CD4-positive, alpha-beta T cell treated with Interleukin-1 beta for 1 hour (primary cell): Measurements from ENCODE around the gene KCTD5.
A peak's percentile ranks its signal among the peaks of the same experiment; 100 is the strongest.
"Not testable (repeated sequence)": the region's sequence is repeated elsewhere in the genome, so short reads cannot be mapped to it uniquely, and the experiment has no call there.

Source experiments
- DNase-seq, 2 donors: peaks; one replicate each; pipeline ENCODE4 v3.0.0-alpha.2; 2020 to 2022

The KCTD5 gene, protein sequence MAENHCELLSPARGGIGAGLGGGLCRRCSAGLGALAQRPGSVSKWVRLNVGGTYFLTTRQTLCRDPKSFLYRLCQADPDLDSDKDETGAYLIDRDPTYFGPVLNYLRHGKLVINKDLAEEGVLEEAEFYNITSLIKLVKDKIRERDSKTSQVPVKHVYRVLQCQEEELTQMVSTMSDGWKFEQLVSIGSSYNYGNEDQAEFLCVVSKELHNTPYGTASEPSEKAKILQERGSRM

DNA sequence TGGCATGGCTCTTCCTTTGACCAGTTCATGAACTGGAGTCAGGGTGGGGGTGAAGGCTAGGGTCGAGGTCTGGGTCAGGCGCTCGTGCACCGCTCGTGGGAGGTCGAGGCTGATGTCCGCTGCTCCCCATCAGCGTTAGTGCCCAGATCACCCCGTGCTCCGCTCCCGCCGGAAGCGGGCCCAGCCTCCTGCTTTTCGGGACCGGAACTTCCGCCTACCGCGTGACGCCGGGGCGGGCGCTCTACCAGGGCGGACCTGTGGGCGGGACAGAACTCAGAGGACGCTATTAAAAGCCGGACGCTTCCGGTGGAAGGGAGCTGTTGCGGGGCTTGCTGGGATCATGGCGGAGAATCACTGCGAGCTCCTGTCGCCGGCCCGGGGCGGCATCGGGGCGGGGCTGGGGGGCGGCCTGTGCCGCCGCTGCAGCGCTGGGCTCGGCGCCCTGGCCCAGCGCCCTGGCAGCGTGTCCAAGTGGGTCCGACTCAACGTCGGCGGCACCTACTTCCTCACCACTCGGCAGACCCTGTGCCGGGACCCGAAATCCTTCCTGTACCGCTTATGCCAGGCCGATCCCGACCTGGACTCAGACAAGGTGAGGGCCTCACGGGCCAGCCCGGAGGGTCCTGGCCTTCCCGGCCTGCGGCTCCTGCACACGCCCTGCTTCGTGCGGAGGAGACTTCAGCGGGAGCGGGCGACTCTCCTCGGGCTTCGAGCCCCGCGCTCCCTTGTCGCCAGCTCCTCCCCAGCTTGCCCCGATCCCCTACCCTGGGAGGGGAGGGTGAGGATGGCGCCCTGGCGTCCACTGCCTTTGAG, at the start of gene KCTD5:
TSS of gene KCTD5 (plus strand) at position 315 of the 813 bp plus-strand sequence. CDS start at position 341, 26 bp downstream.
- DNase-seq: peak; percentile 94 to 96

DNA sequence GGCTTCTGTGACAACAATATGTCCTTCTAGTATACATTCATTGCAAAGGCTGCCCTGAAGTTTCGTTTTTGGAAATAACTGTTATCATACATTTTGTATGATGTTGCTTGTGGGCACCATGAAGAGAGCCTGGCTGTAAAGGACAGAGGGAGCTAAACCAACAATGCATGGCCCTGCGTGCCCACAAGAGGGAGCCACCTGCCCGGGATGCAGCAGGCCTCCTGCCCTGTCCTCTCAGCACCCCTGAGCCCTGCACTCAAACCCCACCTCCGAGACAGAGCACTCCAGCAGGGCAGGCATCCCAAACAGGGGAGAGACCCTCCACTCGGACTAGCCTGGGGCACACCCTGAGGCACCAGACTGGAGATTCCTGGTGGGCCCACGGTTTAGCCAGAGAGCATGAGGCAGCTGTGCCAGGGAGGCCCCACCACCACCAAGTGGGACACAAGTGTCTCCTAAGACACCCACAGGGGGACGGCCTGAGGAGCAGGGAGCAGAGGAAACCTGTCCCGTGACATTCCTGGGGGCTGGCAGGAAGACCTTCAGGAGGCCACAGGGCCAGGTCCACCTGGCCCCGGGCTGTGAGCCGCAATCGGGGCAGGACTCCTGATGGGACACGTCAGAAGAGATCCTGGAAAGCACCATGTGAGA, 43.1 kb upstream of the KCTD5 start:
- peak; percentile 40 to 56 for DNase-seq

DNA sequence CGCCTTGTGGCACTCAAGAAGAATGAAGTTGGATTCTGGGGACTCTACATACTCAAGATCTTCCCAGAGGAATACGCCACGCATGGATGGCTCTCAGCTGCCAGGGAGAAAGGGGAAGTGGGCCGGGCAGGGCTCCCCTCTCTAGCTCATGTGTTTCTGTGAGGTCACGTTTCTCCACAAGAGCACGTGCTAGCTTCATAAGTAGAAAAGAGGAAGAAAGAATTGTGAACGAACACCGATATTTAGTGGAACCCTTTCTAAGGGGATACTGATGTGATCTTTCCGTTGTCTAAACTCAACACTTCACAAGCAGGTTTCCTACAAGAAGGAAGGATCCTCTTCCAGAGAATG, 42.6 kb upstream of the KCTD5 start:
- peak in 1 of 2 donors; percentile 19 for DNase-seq

DNA sequence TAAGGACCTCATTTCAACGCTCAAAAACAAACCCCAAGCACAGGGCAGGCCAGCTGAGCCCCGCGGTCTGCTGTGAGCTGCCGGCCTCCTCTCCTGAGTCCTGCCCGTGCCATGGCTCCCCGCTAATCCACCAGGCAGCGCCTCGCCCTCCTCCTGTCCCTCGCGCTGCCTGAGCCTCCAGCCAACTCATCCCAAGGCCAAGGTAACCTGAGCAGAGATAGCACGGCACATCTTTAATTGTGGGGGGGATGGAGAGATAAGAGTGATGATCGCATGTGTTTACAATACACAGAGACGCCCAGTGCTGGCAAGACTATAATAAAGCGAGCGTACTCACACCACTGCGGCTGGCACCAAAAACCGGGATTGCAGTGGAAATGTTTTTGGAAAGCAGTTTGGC, 39.8 kb upstream of the KCTD5 start:
- DNase-seq: not testable (repeated sequence)

- DNase-seq: not testable (repeated sequence)
These were observed 37.4 kb upstream of the KCTD5 start for GRCh38 chr16:2644754-2645453.

GRCh38 chr16:2651268-2651871, 31.0 kb upstream of the KCTD5 start:
- not testable (repeated sequence) for DNase-seq

GRCh38 chr16:2653915-2654314, 28.4 kb upstream of the KCTD5 start:
- not testable (repeated sequence) for DNase-seq

GRCh38 chr16:2654949-2655348, 27.4 kb upstream of the KCTD5 start:
- DNase-seq: not testable (repeated sequence)

DNA sequence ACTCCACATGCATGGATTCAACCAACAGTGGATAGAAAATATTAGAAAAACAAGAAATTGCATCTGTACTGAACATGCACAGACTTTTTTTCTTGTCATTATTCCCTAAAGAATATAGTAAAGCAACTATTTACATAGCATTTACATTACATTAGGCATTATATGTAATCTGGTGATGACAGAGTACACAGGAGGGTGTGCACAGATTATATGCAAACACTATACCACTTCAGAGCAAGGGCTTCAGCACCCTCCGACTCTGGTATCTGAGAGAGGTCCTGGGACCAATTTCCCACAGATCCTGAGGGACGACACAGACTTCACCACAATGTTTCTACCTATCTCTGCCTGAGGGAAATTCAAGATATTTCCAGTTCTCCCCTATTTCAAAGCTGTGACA, 25.3 kb upstream of the KCTD5 start:
- no peak for DNase-seq

- not testable (repeated sequence) for DNase-seq
These were observed 24.5 kb upstream of the KCTD5 start for GRCh38 chr16:2657803-2658202.

GRCh38 chr16:2659560-2659959, 22.8 kb upstream of the KCTD5 start:
- not testable (repeated sequence) for DNase-seq

GRCh38 chr16:2660014-2660662, 22.2 kb upstream of the KCTD5 start:
- not testable (repeated sequence) for DNase-seq

- peak; percentile 37 to 54 for DNase-seq
These were observed 21.5 kb upstream of the KCTD5 start for GRCh38 chr16:2660755-2661373.

- DNase-seq: peak in 1 of 2 donors; percentile 48
These were observed 18.5 kb upstream of the KCTD5 start for GRCh38 chr16:2663553-2664546.

- no peak for DNase-seq
These were observed 17.7 kb upstream of the KCTD5 start for GRCh38 chr16:2664574-2664982.

- DNase-seq: not testable (repeated sequence)
These were observed 15.7 kb upstream of the KCTD5 start for GRCh38 chr16:2666671-2667070.

- DNase-seq: not testable (repeated sequence)
These were observed 12.7 kb upstream of the KCTD5 start for GRCh38 chr16:2669587-2669986.

DNA sequence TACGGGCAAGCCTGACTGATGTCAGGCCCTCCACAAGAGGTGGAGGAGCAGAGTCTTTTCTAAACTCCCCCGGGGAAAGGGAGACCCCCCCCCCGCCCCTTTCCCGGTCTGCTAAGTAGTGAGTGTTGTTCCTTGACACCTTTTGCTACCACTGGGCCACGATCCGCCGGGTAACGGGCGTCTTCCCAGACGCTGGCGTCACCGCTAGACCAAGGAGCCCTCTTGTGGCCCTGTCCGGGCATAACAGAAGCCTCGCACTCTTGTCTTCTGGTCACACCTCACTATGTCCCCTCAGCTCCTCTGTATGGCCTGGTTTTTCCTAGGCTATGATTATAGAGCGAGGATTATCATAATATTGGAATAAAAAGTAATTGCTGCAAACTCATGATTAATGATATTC, 12.3 kb upstream of the KCTD5 start:
- peak; percentile 64 to 68 for DNase-seq

GRCh38 chr16:2671193-2671592, 11.1 kb upstream of the KCTD5 start:
- peak in 1 of 2 donors; percentile 25 for DNase-seq

DNA sequence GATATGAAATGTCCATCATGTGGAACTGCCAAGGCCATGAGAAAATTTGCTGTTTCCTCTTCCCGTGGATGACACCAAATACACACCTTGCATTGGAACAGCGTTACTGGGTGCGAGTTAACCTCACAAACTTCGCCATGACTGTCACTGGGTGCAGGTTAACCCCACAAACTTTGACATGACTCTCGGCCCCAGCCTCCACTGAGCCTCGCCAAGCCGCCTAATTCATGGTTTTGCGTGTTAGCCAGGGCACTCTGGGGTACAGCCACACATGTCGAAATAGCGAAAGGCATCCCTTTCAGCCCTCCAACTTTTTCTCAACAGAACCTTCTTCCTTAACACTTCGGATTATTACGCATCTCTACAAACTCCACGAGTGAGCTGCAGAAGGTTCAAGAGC, 10.6 kb upstream of the KCTD5 start:
- DNase-seq: no peak
